ENCODE results near the gene ZMIZ1.

ZMIZ1 gene

GRCh38 chr10:79150444-79150754 is 81.6 kb downstream of the ZMIZ1 start:
- DNase-seq (ENCODE audit: low read depth in 3 of 3) = no peak

DNA sequence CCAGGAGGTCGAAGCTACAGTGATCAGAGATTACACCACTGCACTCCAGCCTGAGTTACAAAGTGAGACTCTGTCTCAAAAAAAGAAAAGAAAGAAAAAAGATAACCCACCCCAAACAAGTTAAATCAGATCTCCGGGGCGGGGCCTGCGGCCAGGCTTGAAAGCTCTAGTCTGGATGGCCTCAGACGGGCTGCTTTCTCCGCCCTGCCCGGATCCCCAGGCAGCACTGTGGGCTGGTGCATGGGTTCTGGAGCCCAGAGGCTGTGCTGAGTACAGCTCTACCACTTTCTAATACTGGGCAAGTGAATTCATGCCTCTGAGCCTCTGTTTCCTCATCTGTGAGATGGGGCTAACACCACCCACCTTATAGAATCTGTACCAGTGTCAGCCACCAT is 83.7 kb downstream of the ZMIZ1 start:
- no peak for DNase-seq (ENCODE audit: low read depth in 3 of 3)

DNA sequence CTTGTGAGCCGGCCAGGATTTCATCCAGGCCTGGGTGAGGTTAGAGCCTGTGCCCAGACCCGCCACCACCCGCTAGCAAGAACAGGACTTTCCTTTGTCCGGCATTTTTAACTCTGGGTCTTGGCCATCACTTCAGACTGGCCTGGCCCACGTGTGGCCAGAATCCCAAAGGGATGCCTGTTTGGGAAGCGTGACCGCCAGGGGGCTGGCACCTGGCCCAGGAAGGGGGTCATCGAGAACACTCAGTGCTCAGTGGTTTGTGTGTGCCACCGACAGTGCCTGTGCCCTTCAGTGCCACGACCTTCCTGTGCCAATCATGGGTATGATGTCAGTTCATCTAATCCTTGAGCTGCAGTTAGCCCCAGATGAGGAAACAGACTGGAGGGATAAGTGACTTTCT is 85.0 kb downstream of the ZMIZ1 start:
- DNase-seq (ENCODE audit: low read depth in 3 of 3) = no peak

- DNase-seq (ENCODE audit: low read depth in 3 of 3) = no peak
These were observed 86.7 kb downstream of the ZMIZ1 start for GRCh38 chr10:79155301-79156081.

GRCh38 chr10:79156334-79157274 is 87.8 kb downstream of the ZMIZ1 start:
- no peak for DNase-seq (ENCODE audit: low read depth in 3 of 3)

- no peak for DNase-seq (ENCODE audit: low read depth in 3 of 3)
These were observed 89.2 kb downstream of the ZMIZ1 start for GRCh38 chr10:79158004-79158340.

GRCh38 chr10:79158402-79159097 is 89.8 kb downstream of the ZMIZ1 start:
- DNase-seq (ENCODE audit: low read depth in 3 of 3) = no peak

DNA sequence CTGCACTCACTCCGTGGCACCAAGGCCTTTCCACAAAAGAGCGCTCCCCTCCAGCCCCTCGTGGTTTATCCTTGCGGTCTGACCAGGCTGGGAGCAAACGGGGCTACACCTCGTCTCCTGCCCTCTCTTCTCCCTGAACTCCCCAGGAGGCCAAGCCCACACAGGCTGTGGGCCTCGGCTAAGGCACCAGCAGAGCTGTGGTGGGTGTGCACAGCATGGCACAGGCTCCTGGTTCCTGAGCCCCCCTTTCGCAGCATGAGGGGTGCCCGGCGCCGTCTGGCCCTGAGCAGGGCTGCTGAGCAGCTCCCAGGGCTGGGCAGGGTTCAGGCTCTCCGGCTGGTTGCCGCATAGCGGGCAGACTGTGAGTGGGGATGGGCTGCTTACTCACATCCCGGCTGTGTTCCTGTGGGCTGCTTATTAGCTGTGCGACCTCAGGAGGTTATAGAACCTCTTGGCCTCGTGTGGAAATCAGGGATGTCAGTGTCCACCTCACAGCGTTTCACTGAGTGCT is 90.4 kb downstream of the ZMIZ1 start:
- DNase-seq (ENCODE audit: low read depth in 3 of 3) = no peak

GRCh38 chr10:79159785-79160184 is 91.0 kb downstream of the ZMIZ1 start:
- DNase-seq (ENCODE audit: low read depth in 3 of 3) = no peak

DNA sequence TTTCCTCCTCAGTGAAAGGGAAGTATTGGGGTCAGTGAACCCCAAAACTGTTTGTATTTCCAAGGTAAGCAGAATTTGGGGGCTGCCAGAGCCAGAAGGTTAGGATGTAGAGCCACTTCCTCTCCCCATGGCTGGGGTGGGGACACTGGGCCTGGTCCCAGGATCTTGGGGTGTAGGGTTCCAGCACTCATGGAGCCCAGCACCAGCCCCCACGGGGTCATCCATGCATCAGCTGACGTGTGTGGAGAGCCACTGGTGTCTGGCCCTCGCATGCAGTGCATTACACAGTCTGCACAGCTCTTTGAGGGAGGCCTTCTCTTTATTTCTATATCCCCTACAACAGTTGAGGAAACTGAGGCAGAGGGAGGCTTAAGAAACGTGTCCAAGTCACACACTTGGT is 91.4 kb downstream of the ZMIZ1 start:
- DNase-seq (ENCODE audit: low read depth in 3 of 3) = no peak

DNA sequence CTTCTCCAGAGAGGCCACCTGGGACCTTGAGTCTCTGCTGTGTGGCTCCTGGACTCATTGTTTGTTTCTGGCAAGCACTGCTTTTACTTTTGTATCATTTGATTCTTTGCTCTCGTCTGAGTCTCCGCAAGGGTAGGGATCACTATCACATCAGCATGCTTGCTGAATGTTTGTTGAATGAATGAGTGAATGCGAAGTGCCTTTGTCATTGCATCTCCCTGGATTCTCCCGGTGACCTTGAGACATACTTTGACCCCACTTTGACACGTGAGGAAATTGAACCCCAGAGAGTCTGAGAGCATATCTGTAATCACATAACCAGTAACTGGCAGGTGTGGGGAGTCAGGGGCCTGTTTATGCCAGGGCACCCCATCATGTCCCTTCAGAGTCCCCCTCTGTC is 92.8 kb downstream of the ZMIZ1 start:
- DNase-seq (ENCODE audit: low read depth in 3 of 3) = no peak

GRCh38 chr10:79162022-79162421 is 93.3 kb downstream of the ZMIZ1 start:
- DNase-seq (ENCODE audit: low read depth in 3 of 3) = no peak

GRCh38 chr10:79162861-79163665 is 94.3 kb downstream of the ZMIZ1 start:
- DNase-seq (ENCODE audit: low read depth in 3 of 3) = no peak

GRCh38 chr10:79163666-79163975 is 94.9 kb downstream of the ZMIZ1 start:
- no peak for DNase-seq (ENCODE audit: low read depth in 3 of 3)

GRCh38 chr10:79164075-79164474 is 95.3 kb downstream of the ZMIZ1 start:
- no peak for DNase-seq (ENCODE audit: low read depth in 3 of 3)

GRCh38 chr10:79165070-79165778 is 96.5 kb downstream of the ZMIZ1 start:
- DNase-seq (ENCODE audit: low read depth in 3 of 3) = no peak

DNA sequence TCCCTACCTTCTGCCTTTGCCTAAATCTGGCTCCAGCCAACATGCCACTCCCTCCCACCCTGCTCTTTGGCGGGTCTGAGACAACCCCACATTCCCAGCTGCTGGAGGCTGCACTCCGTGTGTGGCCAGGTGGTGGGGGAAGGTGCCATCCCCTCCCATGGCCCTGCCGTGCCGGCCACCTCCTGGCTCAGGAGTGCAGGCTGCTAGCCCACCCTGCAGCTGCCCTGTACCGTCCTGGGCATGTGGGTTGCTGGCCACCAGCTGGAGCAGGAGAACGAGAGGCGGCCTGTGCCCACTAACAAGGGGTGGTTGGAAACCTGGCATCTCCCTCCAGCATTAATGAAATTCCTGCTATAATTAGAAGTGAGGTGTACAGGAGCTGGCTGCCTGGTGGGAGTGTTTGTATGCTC is 97.6 kb downstream of the ZMIZ1 start:
- no peak for DNase-seq (ENCODE audit: low read depth in 3 of 3)

GRCh38 chr10:79166741-79167140 is 98.0 kb downstream of the ZMIZ1 start:
- no peak for DNase-seq (ENCODE audit: low read depth in 3 of 3)

DNA sequence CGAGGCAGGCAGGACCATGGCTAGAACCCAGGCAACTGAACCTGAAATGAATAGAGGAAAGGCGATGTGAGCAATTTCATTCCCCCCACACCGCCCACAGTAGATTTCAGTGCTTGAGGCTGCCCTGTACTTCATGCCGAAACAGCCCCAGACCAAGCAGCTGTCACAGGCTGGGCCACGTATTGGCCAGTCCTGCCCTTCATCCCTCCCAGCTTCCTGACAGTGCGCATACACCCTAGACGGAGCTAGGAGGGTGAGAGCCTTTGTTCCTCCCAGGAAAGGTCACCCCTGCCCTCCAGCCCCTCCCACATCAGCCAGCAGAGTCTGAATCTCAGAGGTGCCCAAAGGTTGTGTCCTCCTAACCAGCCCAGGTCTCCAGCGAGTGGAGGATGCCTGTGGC is 98.8 kb downstream of the ZMIZ1 start:
- DNase-seq (ENCODE audit: low read depth in 3 of 3) = no peak

GRCh38 chr10:79168210-79168609 is 99.4 kb downstream of the ZMIZ1 start:
- DNase-seq (ENCODE audit: low read depth in 3 of 3) = no peak

- no peak for DNase-seq (ENCODE audit: low read depth in 3 of 3)
These were observed 101.5 kb downstream of the ZMIZ1 start for GRCh38 chr10:79170226-79170752.

All from stimulated activated CD4-positive, alpha-beta T cell treated with anti-CD3 and anti-CD28 coated beads, TNF-alpha, amount 100 ng/mL, for 24 hours (primary cell).